Transverse colon (tissue), 4 donors: ENCODE data around the gene PTPN6. TPM values are rescaled to one million over a fixed set of nuclear protein-coding genes. Genes with fewer than 3 reads are reported as not detected.

Source experiments
- DNase-seq: peaks from one replicate; pipeline ENCODE4 v3.0.0-alpha.2; 2019
- H3K27ac ChIP-seq, 4 donors: fragments of 200-600 bp; sonication (generic); 2 replicates each; pipeline ENCODE4 v1.5.1; 2016 to 2018; ENCODE audit warnings: inconsistent platforms in 4 of 4
- H3K27me3 ChIP-seq: fragments of 200-600 bp; sonication (generic); 2 replicates; pipeline ENCODE4 v1.5.1; 2017; ENCODE audit warnings: inconsistent platforms
- H3K36me3 ChIP-seq, 4 donors: fragments of 200-600 bp; sonication (generic); 2 replicates each; pipeline ENCODE4 v1.5.1; 2017 to 2019; ENCODE audit warnings: inconsistent platforms in 4 of 4
- H3K4me1 ChIP-seq, 4 donors: fragments of 200-600 bp; sonication (generic); 2 replicates each; pipeline ENCODE4 v1.5.1; 2017 to 2020; ENCODE audit warnings: inconsistent platforms in 4 of 4
- H3K4me3 ChIP-seq, 4 donors: fragments of 200-600 bp; sonication (generic); 1 replicate in 1 of 4; 2 replicates in 3 of 4; pipeline versions ENCODE4 v1.5.1 to v1.6.1; 2017 to 2019; ENCODE audit warnings: inconsistent platforms in 4 of 4
- H3K9me3 ChIP-seq, 2 donors: fragments of 200-600 bp; sonication (generic); 2 replicates each; pipeline ENCODE4 v1.5.1; 2017 to 2019; ENCODE audit warnings: inconsistent platforms in 2 of 2
- CTCF ChIP-seq, 5 experiments: fragments of 200-600 bp in 3 of 5; fragments of 450-650 bp in 2 of 5; sonication (generic) in 3 of 5; IDR thresholded peaks; 1 replicate in 2 of 5; 2 replicates in 3 of 5; pipeline ENCODE4 v1.5.1; 2016 to 2017; ENCODE audit warnings: antibody characterized with exemption in 5 of 5, inconsistent platforms in 3 of 5, mild to moderate bottlenecking in 2 of 5, moderate library complexity in 1 of 5
- EP300 ChIP-seq: sonication (generic); formaldehyde crosslinking; IDR thresholded peaks from one replicate; pipeline ENCODE4 v1.6.1; 2017; ENCODE audit warnings: antibody characterized with exemption, low read depth
- POLR2A ChIP-seq: fragments of 450-650 bp; IDR thresholded peaks from one replicate; pipeline ENCODE4 v1.6.1; 2016; ENCODE audit warnings: antibody characterized with exemption, mild to moderate bottlenecking, moderate library complexity
- POLR2AphosphoS5 ChIP-seq, 3 donors: sonication (generic); formaldehyde crosslinking; IDR thresholded peaks; one replicate each; pipeline ENCODE4 v1.6.1; 2016; ENCODE audit warnings: antibody characterized with exemption in 3 of 3
- WGBS, 2 donors: methylation state at CpG; one replicate each; pipeline ENCODE4 v1.1.5; 2018; ENCODE audit warnings: low coverage in 1 of 2; 5-methylcytosine and 5-hydroxymethylcytosine counted together
- in situ Hi-C, 4 donors: fragments of 200-750 bp; cut with MboI; loops; one replicate each; pipeline versions ENCODE4 v1.15.0 to v1.15.1; 2017; ENCODE audit warnings: low sequenced_read_pairs in 3 of 4, low pct_ligation_motif_present in 1 of 4, low pct_unique_long_range_greater_than_20kb in 1 of 4
- intact Hi-C: fragments of 100-400 bp; cut with DNase I; formaldehyde crosslinking; loops from one replicate; pipeline ENCODE4 v1.15.1; 2023; ENCODE audit warnings: low total_unique reads
- total RNA-seq, 4 donors: library from RNA; depleted of rRNA; stranded (reverse); fragments of >200 nt; gene quantifications; one replicate each; pipeline ENCODE4 v1.1.0, GENCODE V29; 2016

PTPN6 gene
- total RNA-seq, 4 donors from 2014 or later: 21.7 to 49.0 (median 36.1) TPM

- H3K36me3 ChIP-seq: no peaks in the 10 kb centered on the region
- H3K27me3 ChIP-seq: no peaks in the 10 kb centered on the region
- peaks cover 0 to 33% (median 11%) of the 10 kb centered on the region in 4 donors for H3K4me1 ChIP-seq
- H3K27ac ChIP-seq: peak overlapping the region; percentile 77 to 89 (median 82)
- in situ Hi-C loops (no loop called here), intact Hi-C loops (no loop called here)
- 58 to 77% methylated on average over 3 to 20 of the region's 20 CpGs for WGBS, 2 donors
- TF ChIP-seq CTCF (IDR thresholded peaks at IDR 0.05) (no peak), POLR2A (no peak), POLR2AphosphoS5 (IDR thresholded peaks at IDR 0.05) (no peak), EP300 (no peak)
- peak overlapping the region in 3 of 4 donors; percentile 21 to 49 (median 28) for H3K4me3 ChIP-seq
- DNase-seq: no peak
- H3K9me3 ChIP-seq: no peaks in the 10 kb centered on the region
Observed at GRCh38 chr12:6951551-6952120, 480 bp downstream of the PTPN6 start.

GRCh38 chr12:6952121-6952862 lies 1.1 kb downstream of the PTPN6 start:
- Histone ChIP-seq H3K9me3 (no peaks in the 10 kb centered on the region), H3K4me1 (peaks cover 0 to 27% (median 5%) of the 10 kb centered on the region in 4 donors), H3K27ac (peak overlapping the region; percentile 77 to 89 (median 82)), H3K4me3 (peak overlapping the region in 2 of 4 donors; percentile 28 to 49), H3K36me3 (no peaks in the 10 kb centered on the region), H3K27me3 (no peaks in the 10 kb centered on the region)
- TF ChIP-seq POLR2AphosphoS5 (IDR thresholded peaks at IDR 0.05) (no peak), CTCF (IDR thresholded peaks at IDR 0.05) (no peak), EP300 (no peak), POLR2A (no peak)
- in situ Hi-C loops (no loop called here), intact Hi-C loops (no loop called here)
- 67% methylated on average over 22 of the region's 22 CpGs; no CpG with 5 or more reads in 1 of the 2 donors for WGBS, 2 donors
- no peak for DNase-seq

- TF ChIP-seq POLR2A (no peak), EP300 (no peak), POLR2AphosphoS5 (IDR thresholded peaks at IDR 0.05) (no peak), CTCF (IDR thresholded peaks at IDR 0.05) (no peak)
- Histone ChIP-seq H3K4me1 (peaks cover 0 to 29% (median 5%) of the 10 kb centered on the region in 4 donors), H3K27ac (peak overlapping the region; percentile 77 to 89 (median 82)), H3K27me3 (no peaks in the 10 kb centered on the region), H3K9me3 (no peaks in the 10 kb centered on the region), H3K36me3 (no peaks in the 10 kb centered on the region), H3K4me3 (peak overlapping the region in 2 of 4 donors; percentile 28 to 49)
- intact Hi-C loops: no loop called here
- in situ Hi-C loops: no loop called here
- 71 to 80% methylated on average over 1 to 15 of the region's 15 CpGs for WGBS, 2 donors
- DNase-seq: no peak
Observed at GRCh38 chr12:6952863-6953441, 1.8 kb downstream of the PTPN6 start.
